NCI-H345 (cell line): ENCODE results near the gene THADA.
"Not testable (repeated sequence)": the region's sequence is repeated elsewhere in the genome, so short reads cannot be mapped to it uniquely, and the experiment has no call there.

Source experiments
- DNase-seq: peaks from one replicate; lab custom pipeline; 2025; lab: John Stamatoyannopoulos, UW

Gene THADA

GRCh38 chr2:43605079-43605655 is 9.3 kb upstream of the THADA start:
- DNase-seq: peak; percentile 54

- no peak for DNase-seq
Observed at GRCh38 chr2:43604674-43605073, 8.8 kb upstream of the THADA start.

GRCh38 chr2:43600596-43600995 is 4.8 kb upstream of the THADA start:
- not testable (repeated sequence) for DNase-seq

- no peak for DNase-seq
Observed at GRCh38 chr2:43594875-43595274, 963 bp downstream of the THADA start.

- no peak for DNase-seq
Observed at GRCh38 chr2:43593254-43593653, 2.6 kb downstream of the THADA start.

- DNase-seq: no peak
Observed at GRCh38 chr2:43592443-43592842, 3.4 kb downstream of the THADA start.

- no peak for DNase-seq
Observed at GRCh38 chr2:43585708-43586107, 10.1 kb downstream of the THADA start.

- no peak for DNase-seq
Observed at GRCh38 chr2:43579275-43579981, 16.4 kb downstream of the THADA start.

GRCh38 chr2:43576981-43577892 is 18.6 kb downstream of the THADA start:
- DNase-seq: peak; percentile 30

GRCh38 chr2:43572244-43572643 is 23.6 kb downstream of the THADA start:
- DNase-seq: no peak

- DNase-seq: no peak
Observed at GRCh38 chr2:43569921-43570320, 25.9 kb downstream of the THADA start.

GRCh38 chr2:43568228-43568627 is 27.6 kb downstream of the THADA start:
- DNase-seq: no peak

- no peak for DNase-seq
Observed at GRCh38 chr2:43566461-43566729, 29.4 kb downstream of the THADA start.

GRCh38 chr2:43563679-43564078 is 32.2 kb downstream of the THADA start:
- DNase-seq: no peak

- DNase-seq: no peak
Observed at GRCh38 chr2:43560231-43560547, 35.6 kb downstream of the THADA start.

- DNase-seq: no peak
Observed at GRCh38 chr2:43559391-43560230, 36.2 kb downstream of the THADA start.

GRCh38 chr2:43557196-43557595 is 38.6 kb downstream of the THADA start:
- no peak for DNase-seq

- no peak for DNase-seq
Observed at GRCh38 chr2:43556256-43556655, 39.6 kb downstream of the THADA start.

GRCh38 chr2:43553341-43553855 is 42.4 kb downstream of the THADA start:
- no peak for DNase-seq

GRCh38 chr2:43551990-43552389 is 43.8 kb downstream of the THADA start:
- no peak for DNase-seq

- DNase-seq: not testable (repeated sequence)
Observed at GRCh38 chr2:43548381-43548780, 47.5 kb downstream of the THADA start.

GRCh38 chr2:43542285-43542933 is 53.4 kb downstream of the THADA start:
- peak; percentile 37 for DNase-seq
